ENCODE measurements around the gene SHC3. TPM values are rescaled to one million over a fixed set of nuclear protein-coding genes. Genes with fewer than 3 reads are reported as not detected.

Gene SHC3
- total RNA-seq, 1 donor: 0.36 TPM

DNA sequence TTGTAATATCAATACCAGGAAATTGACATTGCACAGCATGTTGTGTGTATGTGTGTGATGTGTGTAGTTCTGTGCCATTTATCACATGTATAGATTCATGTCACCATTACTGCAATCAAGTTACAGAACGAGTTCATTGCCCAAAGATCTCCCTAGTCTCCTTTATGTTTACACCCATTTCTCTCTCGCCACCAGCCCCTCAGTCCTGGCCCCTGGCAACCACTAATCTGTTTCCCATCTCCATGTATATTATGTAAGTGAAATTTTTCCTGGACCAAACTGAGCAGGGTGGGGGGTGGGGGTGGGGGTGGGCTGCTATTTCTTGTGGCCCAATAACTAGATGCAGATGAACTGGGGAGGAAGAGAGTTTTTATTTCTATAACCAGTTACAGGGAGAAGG is 198.8 kb downstream of the SHC3 start:
- no peaks in the 10 kb centered on the region for H3K79me2 ChIP-seq (ENCODE audit: insufficient read depth, low read length)
- no peaks in the 10 kb centered on the region for H3K36me3 ChIP-seq (ENCODE audit: insufficient read depth, low read length)
- no peak overlapping the region for H3K27ac ChIP-seq (ENCODE audit: low read depth, low read length)
- H3K9me3 ChIP-seq (ENCODE audit: low read depth, low read length): no peaks in the 10 kb centered on the region
- peaks cover 2% of the 10 kb centered on the region for H3K27me3 ChIP-seq (ENCODE audit: insufficient read depth, low read length)
- TF ChIP-seq, protein P1, sequence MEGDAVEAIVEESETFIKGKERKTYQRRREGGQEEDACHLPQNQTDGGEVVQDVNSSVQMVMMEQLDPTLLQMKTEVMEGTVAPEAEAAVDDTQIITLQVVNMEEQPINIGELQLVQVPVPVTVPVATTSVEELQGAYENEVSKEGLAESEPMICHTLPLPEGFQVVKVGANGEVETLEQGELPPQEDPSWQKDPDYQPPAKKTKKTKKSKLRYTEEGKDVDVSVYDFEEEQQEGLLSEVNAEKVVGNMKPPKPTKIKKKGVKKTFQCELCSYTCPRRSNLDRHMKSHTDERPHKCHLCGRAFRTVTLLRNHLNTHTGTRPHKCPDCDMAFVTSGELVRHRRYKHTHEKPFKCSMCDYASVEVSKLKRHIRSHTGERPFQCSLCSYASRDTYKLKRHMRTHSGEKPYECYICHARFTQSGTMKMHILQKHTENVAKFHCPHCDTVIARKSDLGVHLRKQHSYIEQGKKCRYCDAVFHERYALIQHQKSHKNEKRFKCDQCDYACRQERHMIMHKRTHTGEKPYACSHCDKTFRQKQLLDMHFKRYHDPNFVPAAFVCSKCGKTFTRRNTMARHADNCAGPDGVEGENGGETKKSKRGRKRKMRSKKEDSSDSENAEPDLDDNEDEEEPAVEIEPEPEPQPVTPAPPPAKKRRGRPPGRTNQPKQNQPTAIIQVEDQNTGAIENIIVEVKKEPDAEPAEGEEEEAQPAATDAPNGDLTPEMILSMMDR (IDR thresholded peaks at IDR 0.05; ENCODE audit: extremely low read depth, low read depth, low read length): no peak
- no peak for DNase-seq (ENCODE audit: insufficient read length, low spot score, missing footprints)
- peaks cover 11% of the 10 kb centered on the region for H3K4me1 ChIP-seq (ENCODE audit: insufficient read depth, low read length)
- H3K4me2 ChIP-seq (ENCODE audit: insufficient read depth, low read length): no peak overlapping the region
- no peaks in the 10 kb centered on the region for H4K20me1 ChIP-seq (ENCODE audit: insufficient read depth, low read length)
- H2AFZ ChIP-seq (ENCODE audit: low read length): no peak overlapping the region
- H3K4me3 ChIP-seq (ENCODE audit: insufficient read depth, low read length): no peak overlapping the region

DNA sequence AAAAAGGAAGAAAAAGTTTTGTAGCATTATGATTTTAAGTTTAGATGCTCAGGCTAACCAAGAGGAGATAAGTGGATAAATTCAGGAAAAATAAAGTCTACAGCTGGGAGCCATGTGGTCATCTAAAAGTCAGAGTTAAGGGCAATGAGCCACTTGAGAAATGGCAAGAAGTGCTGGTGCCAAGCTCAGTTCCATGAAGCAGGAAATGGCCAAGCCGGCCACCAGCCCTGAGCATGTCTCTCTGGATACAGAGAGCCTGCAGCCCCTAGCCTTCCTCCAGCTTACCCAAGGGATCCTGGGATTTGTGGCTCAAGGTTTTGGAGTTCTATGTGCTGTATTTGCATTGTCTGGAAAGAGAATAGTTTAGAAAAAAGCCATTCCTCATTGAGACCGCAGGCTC is 199.6 kb downstream of the SHC3 start:
- no peak for DNase-seq (ENCODE audit: insufficient read length, low spot score, missing footprints)
- Histone ChIP-seq H3K4me1 (ENCODE audit: insufficient read depth, low read length) (peaks cover 11% of the 10 kb centered on the region), H3K27me3 (ENCODE audit: insufficient read depth, low read length) (peaks cover 2% of the 10 kb centered on the region), H2AFZ (ENCODE audit: low read length) (no peak overlapping the region), H4K20me1 (ENCODE audit: insufficient read depth, low read length) (no peaks in the 10 kb centered on the region), H3K4me3 (ENCODE audit: insufficient read depth, low read length) (no peak overlapping the region), H3K79me2 (ENCODE audit: insufficient read depth, low read length) (no peaks in the 10 kb centered on the region), H3K27ac (ENCODE audit: low read depth, low read length) (no peak overlapping the region), H3K36me3 (ENCODE audit: insufficient read depth, low read length) (no peaks in the 10 kb centered on the region), H3K9me3 (ENCODE audit: low read depth, low read length) (no peaks in the 10 kb centered on the region), H3K4me2 (ENCODE audit: insufficient read depth, low read length) (no peak overlapping the region)
- TF ChIP-seq, protein P1 (IDR thresholded peaks at IDR 0.05; ENCODE audit: extremely low read depth, low read depth, low read length): no peak

DNA sequence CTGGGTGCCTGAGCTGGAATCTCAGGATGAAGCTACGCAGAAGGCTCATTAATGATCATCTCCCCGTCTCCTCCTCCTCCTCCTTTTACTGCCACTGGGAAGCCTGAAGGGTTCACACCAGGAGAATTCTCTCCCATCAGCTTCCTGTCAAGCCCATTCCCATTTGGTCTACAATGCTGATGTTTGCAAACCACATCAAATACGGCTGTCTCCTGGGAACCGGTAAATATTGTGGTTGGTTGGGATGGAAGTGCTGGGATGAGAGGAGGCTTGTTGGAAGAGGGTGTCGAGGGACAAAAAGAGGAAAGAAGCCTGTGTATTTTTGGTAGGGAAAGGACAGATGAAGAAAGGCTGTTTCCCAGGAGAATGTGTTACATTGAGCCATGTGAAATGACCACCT is 200.6 kb downstream of the SHC3 start:
- Histone ChIP-seq H3K4me1 (ENCODE audit: insufficient read depth, low read length) (peaks cover 11% of the 10 kb centered on the region), H3K27me3 (ENCODE audit: insufficient read depth, low read length) (peaks cover 2% of the 10 kb centered on the region)

DNA sequence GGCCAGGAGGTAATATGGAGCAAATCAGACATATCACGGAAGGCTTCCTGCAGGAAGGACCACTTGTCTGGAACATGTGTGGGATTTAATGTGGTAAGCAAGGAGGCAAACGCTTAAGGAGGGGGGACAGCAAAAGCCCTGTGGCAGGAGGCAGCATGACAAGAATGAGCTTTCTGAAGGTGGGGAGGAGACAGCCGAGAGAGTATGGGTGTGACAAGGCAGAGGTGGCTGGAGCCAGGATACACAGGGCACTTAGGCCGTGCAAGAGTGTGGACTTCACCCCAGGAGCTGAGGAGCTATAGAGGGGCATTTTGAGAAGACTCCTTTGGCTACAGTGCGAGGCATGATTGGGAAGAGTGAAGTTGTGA is 201.7 kb downstream of the SHC3 start:
- no peak overlapping the region for H2AFZ ChIP-seq (ENCODE audit: low read length)
- H3K4me3 ChIP-seq (ENCODE audit: insufficient read depth, low read length): no peak overlapping the region
- H4K20me1 ChIP-seq (ENCODE audit: insufficient read depth, low read length): no peaks in the 10 kb centered on the region
- no peak overlapping the region for H3K4me2 ChIP-seq (ENCODE audit: insufficient read depth, low read length)
- H3K79me2 ChIP-seq (ENCODE audit: insufficient read depth, low read length): no peaks in the 10 kb centered on the region
- no peaks in the 10 kb centered on the region for H3K9me3 ChIP-seq (ENCODE audit: low read depth, low read length)
- peaks cover 2% of the 10 kb centered on the region for H3K27me3 ChIP-seq (ENCODE audit: insufficient read depth, low read length)
- TF ChIP-seq, protein P1 (IDR thresholded peaks at IDR 0.05; ENCODE audit: extremely low read depth, low read depth, low read length): no peak
- peaks cover 11% of the 10 kb centered on the region for H3K4me1 ChIP-seq (ENCODE audit: insufficient read depth, low read length)
- DNase-seq (ENCODE audit: insufficient read length, low spot score, missing footprints): no peak
- no peaks in the 10 kb centered on the region for H3K36me3 ChIP-seq (ENCODE audit: insufficient read depth, low read length)
- H3K27ac ChIP-seq (ENCODE audit: low read depth, low read length): no peak overlapping the region

More for the DNA sequence above, 200.6 kb downstream of the SHC3 start:
- H3K4me2 ChIP-seq (ENCODE audit: insufficient read depth, low read length): no peak overlapping the region
- no peaks in the 10 kb centered on the region for H3K36me3 ChIP-seq (ENCODE audit: insufficient read depth, low read length)
- H3K4me3 ChIP-seq (ENCODE audit: insufficient read depth, low read length): no peak overlapping the region
- H3K79me2 ChIP-seq (ENCODE audit: insufficient read depth, low read length): no peaks in the 10 kb centered on the region
- H2AFZ ChIP-seq (ENCODE audit: low read length): no peak overlapping the region
- DNase-seq (ENCODE audit: insufficient read length, low spot score, missing footprints): no peak
- H3K9me3 ChIP-seq (ENCODE audit: low read depth, low read length): no peaks in the 10 kb centered on the region
- H3K27ac ChIP-seq (ENCODE audit: low read depth, low read length): no peak overlapping the region
- H4K20me1 ChIP-seq (ENCODE audit: insufficient read depth, low read length): no peaks in the 10 kb centered on the region
- TF ChIP-seq, protein P1 (IDR thresholded peaks at IDR 0.05; ENCODE audit: extremely low read depth, low read depth, low read length): no peak

Data from osteoblast (primary cell).